NCI-H146 (cell line): ENCODE results near the gene SARNP.
"Not testable (repeated sequence)": the region's sequence is repeated elsewhere in the genome, so short reads cannot be mapped to it uniquely, and the experiment has no call there.

ENCODE experiments used
- DNase-seq: peaks from one replicate; lab custom pipeline; 2025; lab: John Stamatoyannopoulos, UW

Gene SARNP

GRCh38 chr12:55797068-55797467, 20.5 kb downstream of the SARNP start:
- DNase-seq = peak; percentile 46

DNA sequence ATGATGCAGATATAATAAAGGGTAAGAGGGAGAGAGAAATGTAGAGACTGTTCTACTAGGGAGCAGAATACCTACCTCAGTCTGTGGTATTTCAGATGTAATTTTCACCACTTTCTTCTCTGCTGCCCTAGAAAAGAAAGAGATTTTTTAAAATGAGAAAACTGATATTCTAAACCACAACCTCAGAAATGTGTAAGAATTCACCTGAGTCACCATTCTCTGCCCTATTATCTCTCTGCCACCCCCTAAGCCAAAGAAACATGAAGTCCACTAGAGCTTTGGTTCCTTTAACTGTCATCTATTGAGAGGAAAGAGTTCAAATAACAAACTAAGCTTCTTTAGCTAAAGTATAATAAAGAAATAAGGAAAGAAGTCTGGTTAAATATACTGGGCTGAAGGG, 21.6 kb downstream of the SARNP start:
- no peak for DNase-seq

- no peak for DNase-seq
These were observed 27.6 kb downstream of the SARNP start for GRCh38 chr12:55789893-55790292.

DNA sequence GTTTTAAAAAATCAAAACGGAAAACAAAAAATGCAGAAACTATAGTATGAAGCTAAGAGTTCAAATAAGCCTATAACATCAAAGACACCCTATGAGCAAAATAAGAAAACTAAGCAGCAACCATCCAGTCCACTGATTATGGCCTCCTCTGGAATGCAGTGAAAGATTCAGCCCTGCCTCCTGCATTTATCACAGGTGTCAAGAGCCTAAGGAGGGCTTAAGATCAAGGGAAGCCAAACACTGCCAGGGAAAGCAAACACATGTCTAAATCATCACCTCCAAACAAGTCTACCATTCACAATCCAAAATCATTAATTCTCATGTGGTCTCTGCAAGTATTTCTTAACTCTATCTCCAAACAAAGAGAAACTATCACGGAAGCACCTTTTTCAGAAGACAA, 28.4 kb downstream of the SARNP start:
- DNase-seq = no peak

DNA sequence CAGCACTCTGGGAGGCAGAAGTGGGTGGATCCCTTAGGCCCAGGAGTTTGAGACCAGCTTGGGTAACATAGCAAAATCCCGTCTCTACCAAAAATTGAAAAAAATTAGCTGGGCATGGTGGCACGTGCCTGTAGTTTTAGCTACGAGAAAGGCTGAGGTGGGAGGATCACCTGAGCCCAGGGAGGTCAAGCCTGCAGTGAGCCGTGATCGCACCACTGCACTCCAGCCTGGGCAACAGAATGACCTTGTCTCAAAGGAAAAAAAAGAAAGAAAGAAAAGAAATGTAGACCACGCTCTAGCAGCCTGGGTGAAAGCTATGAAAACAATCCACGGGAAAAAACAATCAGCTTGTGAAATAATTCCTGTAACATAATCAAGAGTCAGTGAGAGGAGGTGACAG, 29.0 kb downstream of the SARNP start:
- no peak for DNase-seq

DNA sequence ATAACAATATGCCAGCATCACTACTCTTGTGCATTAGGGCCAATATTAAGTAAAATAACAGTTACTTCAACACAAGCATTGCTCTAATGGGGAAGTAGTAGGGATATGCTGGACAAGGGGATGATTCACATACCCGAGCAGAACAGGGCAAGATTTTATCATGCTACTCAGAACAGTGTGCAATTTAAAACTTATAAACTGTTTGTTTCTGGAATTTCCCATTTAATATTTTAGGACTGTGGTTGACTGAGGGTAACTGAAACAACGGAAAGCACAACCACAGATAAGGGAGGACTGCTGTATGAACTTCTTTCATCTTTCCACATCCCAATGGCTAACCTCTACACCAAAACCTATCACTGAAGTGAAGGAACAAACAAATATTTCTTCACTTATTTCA, 36.8 kb downstream of the SARNP start:
- DNase-seq = no peak

- no peak for DNase-seq
These were observed 39.7 kb downstream of the SARNP start for GRCh38 chr12:55777856-55778255.

GRCh38 chr12:55771736-55772135, 45.8 kb downstream of the SARNP start:
- no peak for DNase-seq

DNA sequence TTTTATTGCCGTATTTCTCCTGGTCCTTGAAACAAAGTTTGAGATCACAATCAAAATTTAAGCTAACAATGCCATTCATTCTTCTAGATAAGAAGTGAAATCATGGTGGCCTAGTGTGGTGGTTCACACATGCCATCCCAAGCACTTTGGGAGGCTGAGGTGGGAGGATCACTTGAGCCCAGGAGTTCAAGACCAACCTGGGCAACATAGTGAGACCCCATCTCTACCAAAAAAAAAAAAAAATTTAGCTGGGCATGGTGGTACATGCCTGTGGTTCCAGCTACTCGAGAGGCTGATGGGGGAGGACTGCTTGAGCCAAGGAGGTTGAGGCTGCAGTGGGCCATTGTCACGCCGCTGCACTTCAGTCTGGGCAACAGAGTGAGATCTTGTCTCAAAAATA, 50.4 kb downstream of the SARNP start:
- DNase-seq = no peak

DNA sequence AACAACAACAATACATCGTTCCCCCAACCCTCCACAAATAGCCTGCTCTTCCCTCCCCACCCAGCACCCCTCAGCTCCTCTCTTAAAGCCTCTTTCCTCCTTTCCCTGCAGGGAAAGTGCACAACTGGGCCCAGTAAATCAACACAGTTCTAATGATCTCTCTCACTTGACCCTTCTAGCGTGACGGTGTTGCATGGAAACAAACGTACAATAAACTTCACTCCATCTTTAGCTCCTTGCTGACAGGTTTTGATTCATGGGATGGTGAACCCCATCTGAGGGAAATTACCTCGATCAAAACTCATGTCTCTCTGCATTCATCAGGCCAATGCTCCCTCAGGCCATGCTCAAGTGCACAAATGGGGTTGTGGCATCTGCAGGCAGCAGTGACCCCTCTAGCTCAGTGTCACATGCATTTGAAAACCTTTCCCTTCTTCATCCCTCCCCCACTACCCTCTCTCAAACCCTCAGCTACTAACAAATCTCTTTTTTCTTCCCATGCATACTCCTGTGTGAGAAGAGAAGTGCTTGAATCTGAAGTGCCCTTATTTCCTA, 51.7 kb downstream of the SARNP start:
- DNase-seq = no peak

DNA sequence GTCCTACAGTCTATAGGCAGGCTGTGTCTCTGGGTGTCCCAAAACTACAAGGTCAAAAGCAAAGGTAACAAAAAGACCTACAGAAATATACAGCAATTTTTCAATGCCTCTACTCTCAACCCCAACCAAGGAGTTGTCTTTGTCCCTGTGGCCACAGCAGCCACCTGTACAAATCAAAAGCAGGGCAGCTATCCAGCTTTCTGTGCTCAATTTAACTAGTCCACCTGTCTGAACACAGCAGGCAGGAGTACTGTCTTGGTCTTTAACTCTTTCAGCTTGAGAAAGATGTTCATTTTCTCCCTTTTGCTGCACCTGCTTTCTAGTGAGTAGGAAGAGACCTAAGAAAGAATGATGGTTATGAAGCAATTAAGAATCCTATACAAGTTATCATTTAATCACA, 54.9 kb downstream of the SARNP start:
- DNase-seq = peak; percentile 27

DNA sequence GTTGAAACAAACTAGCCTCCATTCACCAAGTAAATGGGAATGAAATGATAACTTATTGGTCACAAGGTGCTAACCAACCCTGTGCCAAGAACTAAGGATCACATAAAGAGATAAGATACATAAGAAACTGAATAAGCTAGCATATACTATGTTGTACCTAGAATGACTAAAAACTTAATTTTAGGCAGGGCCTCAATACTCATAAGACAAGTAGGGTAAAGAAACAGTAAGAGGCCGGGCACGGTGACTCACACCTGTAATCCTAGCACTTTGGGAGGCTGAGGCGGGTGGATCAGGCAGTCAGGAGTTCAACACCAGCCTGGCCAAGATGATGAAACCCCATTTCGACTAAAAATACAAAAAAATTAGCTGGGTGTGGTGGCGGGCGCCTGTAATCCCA, 56.9 kb downstream of the SARNP start:
- DNase-seq = no peak

DNA sequence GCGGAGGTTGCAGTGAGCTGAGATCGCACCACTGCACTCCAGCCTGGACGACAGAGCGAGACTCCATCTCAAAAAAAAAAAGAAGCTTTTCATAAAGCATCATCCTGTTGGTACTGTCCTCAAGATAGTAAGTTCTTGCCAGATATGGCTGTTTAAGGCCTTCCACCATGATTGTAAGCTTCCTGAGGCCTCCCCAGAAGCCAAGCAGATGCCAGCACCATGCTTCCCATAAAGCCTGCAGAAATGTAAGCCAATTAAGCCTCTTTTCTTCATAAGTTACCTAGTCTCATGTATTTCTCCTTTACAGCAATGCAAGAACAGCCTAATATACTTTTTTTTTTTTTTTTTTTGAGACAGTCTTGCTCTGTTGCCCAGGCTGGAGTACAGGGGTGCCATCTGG, 58.9 kb downstream of the SARNP start:
- not testable (repeated sequence) for DNase-seq

DNA sequence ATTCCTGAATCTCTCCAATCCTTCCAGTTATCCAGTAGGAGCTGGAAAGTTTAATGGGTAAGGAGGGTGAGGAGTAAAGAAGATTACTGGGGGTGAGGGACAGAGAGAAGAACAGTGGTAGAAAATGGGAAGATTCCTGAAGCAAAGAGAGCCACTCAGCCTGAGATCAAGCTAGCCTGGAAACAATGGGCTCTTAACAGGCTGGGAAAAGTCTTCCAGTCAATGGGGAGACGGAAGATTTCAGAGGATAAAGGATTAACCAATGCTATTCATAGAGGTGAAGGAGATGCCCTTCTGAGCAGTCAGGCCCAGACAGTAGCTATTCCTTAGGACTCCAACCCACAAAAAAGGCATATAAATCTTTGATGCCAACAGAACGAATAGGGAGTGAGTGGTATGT, 59.8 kb downstream of the SARNP start:
- DNase-seq = no peak

- DNase-seq = no peak
These were observed 62.3 kb downstream of the SARNP start for GRCh38 chr12:55755246-55755645.

- no peak for DNase-seq
These were observed 69.1 kb downstream of the SARNP start for GRCh38 chr12:55748230-55748993.

- DNase-seq = no peak
These were observed 70.7 kb downstream of the SARNP start for GRCh38 chr12:55746913-55747231.

- no peak for DNase-seq
These were observed 71.2 kb downstream of the SARNP start for GRCh38 chr12:55746174-55746912.

DNA sequence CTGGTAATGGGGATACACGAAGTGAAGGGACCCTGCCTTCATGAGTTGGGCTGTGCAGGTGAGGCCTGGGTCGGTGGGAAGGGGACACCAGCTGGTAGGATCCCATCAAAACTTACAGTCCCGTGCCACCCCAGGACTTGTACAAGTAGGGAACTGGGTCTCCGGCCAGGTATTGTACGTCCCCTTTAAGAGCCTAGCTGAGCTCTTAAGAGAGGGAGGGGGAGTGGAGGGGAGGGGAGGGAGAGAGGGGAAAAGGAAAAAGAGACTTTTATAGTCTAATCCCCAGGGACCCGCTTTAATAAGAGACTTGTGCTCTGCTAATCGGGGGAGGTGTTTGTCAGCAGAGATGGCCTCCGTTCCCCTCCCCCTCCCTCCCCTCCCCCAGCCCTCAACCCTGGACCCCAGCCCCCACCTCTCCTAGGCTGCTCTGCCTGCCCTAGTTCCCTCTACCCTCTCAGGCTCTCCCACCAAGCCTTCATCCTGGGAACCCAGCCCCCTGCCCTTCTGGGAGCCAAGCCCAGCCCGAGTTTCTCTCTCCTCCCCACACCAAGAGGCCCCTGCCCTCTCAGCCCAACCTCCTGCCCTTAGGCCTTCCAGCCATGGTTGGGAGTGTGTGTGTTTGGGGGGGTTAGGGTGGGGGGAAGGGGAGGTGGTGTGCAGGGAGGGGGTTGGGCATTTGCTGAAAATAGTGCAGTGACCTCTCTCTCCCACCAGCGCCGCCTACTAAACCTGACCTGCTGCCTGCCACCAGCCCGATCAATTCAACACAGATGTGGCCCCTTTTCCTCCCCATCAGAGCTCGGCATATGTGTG, 72.0 kb downstream of the SARNP start:
- no peak for DNase-seq

DNA sequence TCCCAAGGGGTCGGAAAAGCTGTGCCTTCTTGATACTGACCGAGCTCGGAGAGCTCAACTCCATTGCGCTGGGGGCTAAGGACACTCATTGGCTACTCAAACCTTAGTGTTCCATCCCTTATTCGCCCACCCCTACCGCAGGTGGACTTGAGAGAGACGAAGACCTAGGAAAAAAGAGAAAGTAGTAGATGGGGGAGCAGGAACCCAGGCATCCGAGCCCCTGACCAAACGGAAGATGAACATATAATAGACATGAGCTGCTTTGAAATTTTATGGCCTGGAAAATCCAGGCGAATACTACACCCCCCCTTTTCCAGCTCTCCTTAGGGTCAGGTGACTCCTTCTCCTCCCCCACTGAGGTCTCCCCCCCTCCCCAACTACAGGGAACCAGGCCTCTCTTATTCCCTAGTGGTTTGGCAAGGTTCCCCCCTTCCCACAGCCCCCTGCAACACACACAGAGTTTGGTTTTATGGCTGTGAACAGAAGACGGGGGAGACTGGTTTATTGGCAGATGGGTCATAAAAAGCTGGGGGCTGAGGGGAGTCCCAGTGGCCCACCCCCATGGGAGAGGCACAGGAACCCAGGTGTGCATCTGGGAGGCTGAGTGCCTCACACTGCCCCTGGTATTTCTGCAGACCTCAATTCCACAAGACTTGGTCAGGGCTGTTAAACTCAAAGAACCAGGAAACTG, 73.0 kb downstream of the SARNP start:
- no peak for DNase-seq

DNA sequence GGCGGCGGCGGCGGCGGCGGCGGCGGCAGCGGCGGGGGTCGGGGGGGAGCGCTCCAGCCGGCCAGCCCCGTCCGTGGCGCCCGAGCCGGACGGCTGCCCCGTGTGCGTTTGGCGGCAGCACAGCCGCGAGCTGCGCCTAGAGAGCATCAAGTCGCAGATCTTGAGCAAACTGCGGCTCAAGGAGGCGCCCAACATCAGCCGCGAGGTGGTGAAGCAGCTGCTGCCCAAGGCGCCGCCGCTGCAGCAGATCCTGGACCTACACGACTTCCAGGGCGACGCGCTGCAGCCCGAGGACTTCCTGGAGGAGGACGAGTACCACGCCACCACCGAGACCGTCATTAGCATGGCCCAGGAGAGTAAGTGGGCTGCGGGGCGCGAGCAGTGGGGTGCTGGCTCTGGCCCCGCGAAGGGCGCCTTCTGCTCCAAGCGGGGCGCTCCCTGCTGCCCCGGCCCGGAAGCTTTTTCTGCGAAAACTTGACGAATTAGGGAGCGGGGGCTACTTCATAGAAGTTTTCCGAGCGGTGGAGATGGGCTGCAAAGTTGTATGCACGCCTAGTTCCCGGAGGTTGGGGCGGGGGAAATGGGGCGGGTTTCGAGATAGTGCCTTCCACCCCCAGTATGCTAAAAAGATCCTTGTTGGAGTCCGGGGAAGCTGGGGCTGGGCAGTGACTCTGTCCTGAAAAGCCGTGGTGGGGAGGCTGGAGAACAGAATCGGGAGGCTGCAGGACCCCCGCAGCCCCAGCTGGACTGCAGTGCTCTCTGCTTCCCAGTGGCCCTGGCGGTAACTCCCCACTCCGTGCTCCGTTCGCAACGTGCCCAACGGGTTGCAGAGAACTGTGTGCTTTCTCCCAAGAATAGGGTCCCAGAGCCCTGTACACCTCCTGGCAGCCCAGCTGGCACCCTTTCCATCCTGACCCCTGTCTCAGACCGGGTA, 73.9 kb downstream of the SARNP start:
- peak; percentile 66 for DNase-seq
